Endodermal cell (in vitro differentiated cells): ENCODE results near the gene TNIK. TPM values are rescaled to one million over a fixed set of nuclear protein-coding genes. Genes with fewer than 3 reads are reported as not detected.

ENCODE experiments used
- DNase-seq: peaks from one replicate; pipeline ENCODE4 v3.0.0-alpha.2; 2017
- H3K27ac ChIP-seq: 2 replicates; pipeline ENCODE4 v1.5.1; 2013; ENCODE audit warnings: mild to moderate bottlenecking, low read depth, low read length, moderate library complexity
- H3K27me3 ChIP-seq: 2 replicates; pipeline ENCODE4 v1.6.1; 2013; ENCODE audit warnings: mild to moderate bottlenecking, low read length, moderate library complexity; ENCODE audit not compliant: insufficient read depth, control insufficient read depth, poor library complexity, severe bottlenecking
- H3K36me3 ChIP-seq: 2 replicates; pipeline ENCODE4 v1.7.0; 2013; ENCODE audit warnings: mild to moderate bottlenecking, low read length, moderate library complexity; ENCODE audit not compliant: control insufficient read depth, insufficient read depth
- H3K4me1 ChIP-seq: one replicate; pipeline ENCODE4 v1.7.0; 2013; ENCODE audit warnings: low read length; ENCODE audit not compliant: control insufficient read depth, insufficient read depth
- H3K4me3 ChIP-seq: 2 replicates; pipeline ENCODE4 v1.5.1; 2013; ENCODE audit warnings: mild to moderate bottlenecking, low read length, moderate library complexity
- H3K9ac ChIP-seq: 2 replicates; pipeline ENCODE4 v1.6.1; 2013; ENCODE audit warnings: mild to moderate bottlenecking, low read length, moderate library complexity; ENCODE audit not compliant: poor library complexity, severe bottlenecking; ENCODE audit errors: extremely low read depth
- H3K9me3 ChIP-seq: 2 replicates; pipeline ENCODE4 v1.6.1; 2013; ENCODE audit warnings: mild to moderate bottlenecking, low read length, moderate library complexity; ENCODE audit not compliant: control insufficient read depth
- H3K27ac Mint-ChIP-seq: 2 replicates; pipeline ENCODE4 v1.8.0; 2020; ENCODE audit warnings: mixed read lengths
- H3K27me3 Mint-ChIP-seq: 2 replicates; pipeline ENCODE4 v1.8.0; 2021; ENCODE audit warnings: mild to moderate bottlenecking, mixed read lengths; ENCODE audit not compliant: insufficient read depth
- H3K36me3 Mint-ChIP-seq: 2 replicates; pipeline ENCODE4 v1.8.0; 2020; ENCODE audit warnings: low read depth, mixed read lengths
- H3K4me1 Mint-ChIP-seq: 2 replicates; pipeline ENCODE4 v1.8.0; 2020; ENCODE audit warnings: mixed read lengths
- H3K4me3 Mint-ChIP-seq: 2 replicates; pipeline ENCODE4 v1.8.0; 2020; ENCODE audit warnings: mild to moderate bottlenecking, moderate library complexity, mixed read lengths
- H3K9me3 Mint-ChIP-seq: 2 replicates; pipeline ENCODE4 v1.8.0; 2020; ENCODE audit warnings: mild to moderate bottlenecking, mixed read lengths
- WGBS, 2 experiments: methylation state at CpG; one replicate each; pipeline versions ENCODE4 v1.1.5 to v1.1.7; 2013; ENCODE audit warnings: missing lambda C conversion rate in 2 of 2, mixed read lengths in 1 of 2; ENCODE audit not compliant: insufficient coverage in 1 of 2, insufficient read length in 1 of 2; 5-methylcytosine and 5-hydroxymethylcytosine counted together
- total RNA-seq, 2 donors: library from RNA; stranded (reverse); fragmentation: NEBNext Ultra II Directional in 1 of 2; extraction: Animal tissue kit (Norgen Biotek cat#: 25700) in 1 of 2; gene quantifications; 2 replicates in 1 of 2; 3 replicates in 1 of 2; pipeline ENCODE4 v1.2.1, GENCODE V29; 2021
- TF ChIP-seq, protein P1 (sequence below): fragments of 200-600 bp; sonication (generic); conservative IDR thresholded peaks from 2 replicates; pipeline ENCODE4 v1.5.0; 2021; ENCODE audit warnings: antibody characterized with exemption, mild to moderate bottlenecking

Gene TNIK
- total RNA-seq, 2 donors from 2014 or later = 12.2 to 14.9 TPM

DNA sequence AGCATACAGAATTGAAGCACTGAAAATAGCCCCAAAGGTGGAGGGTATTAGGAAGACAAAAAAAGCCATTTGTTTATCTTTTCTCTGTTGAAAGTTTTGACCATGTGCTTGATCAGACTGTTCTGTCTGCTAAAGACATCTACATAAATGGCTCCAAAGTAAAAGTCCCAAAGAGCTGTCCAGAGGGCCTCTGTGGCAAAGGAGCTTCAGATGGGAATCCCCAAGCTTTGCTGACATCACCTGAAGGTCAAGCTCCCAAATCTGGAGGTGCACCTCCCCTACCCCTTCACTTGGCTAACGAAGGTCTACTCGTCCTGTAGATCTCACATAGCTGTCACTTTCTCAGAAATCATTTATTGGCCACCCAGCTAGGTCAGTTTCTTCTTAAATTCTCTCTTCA lies 239.1 kb downstream of the TNIK start:
- Histone ChIP-seq H3K4me1 (no peaks in the 10 kb centered on the region), H3K27ac (no peak overlapping the region), H3K4me3 (no peak overlapping the region), H3K9me3 (peaks cover 5% of the 10 kb centered on the region), H3K36me3 (no peaks in the 10 kb centered on the region), H3K27me3 (no peaks in the 10 kb centered on the region), H3K9ac (no peak overlapping the region)
- H3K36me3 Mint-ChIP-seq = no peaks in the 10 kb centered on the region
- H3K4me3 Mint-ChIP-seq = no peak overlapping the region
- peaks cover 2% of the 10 kb centered on the region for H3K9me3 Mint-ChIP-seq
- H3K27me3 Mint-ChIP-seq = no peaks in the 10 kb centered on the region
- no peak for DNase-seq
- TF ChIP-seq, protein P1, sequence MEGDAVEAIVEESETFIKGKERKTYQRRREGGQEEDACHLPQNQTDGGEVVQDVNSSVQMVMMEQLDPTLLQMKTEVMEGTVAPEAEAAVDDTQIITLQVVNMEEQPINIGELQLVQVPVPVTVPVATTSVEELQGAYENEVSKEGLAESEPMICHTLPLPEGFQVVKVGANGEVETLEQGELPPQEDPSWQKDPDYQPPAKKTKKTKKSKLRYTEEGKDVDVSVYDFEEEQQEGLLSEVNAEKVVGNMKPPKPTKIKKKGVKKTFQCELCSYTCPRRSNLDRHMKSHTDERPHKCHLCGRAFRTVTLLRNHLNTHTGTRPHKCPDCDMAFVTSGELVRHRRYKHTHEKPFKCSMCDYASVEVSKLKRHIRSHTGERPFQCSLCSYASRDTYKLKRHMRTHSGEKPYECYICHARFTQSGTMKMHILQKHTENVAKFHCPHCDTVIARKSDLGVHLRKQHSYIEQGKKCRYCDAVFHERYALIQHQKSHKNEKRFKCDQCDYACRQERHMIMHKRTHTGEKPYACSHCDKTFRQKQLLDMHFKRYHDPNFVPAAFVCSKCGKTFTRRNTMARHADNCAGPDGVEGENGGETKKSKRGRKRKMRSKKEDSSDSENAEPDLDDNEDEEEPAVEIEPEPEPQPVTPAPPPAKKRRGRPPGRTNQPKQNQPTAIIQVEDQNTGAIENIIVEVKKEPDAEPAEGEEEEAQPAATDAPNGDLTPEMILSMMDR = no peak
- H3K4me1 Mint-ChIP-seq = no peaks in the 10 kb centered on the region
- H3K27ac Mint-ChIP-seq = no peak overlapping the region
- 82 to 100% methylated on average over 2 of the region's 2 CpGs for WGBS, 2 experiments

DNA sequence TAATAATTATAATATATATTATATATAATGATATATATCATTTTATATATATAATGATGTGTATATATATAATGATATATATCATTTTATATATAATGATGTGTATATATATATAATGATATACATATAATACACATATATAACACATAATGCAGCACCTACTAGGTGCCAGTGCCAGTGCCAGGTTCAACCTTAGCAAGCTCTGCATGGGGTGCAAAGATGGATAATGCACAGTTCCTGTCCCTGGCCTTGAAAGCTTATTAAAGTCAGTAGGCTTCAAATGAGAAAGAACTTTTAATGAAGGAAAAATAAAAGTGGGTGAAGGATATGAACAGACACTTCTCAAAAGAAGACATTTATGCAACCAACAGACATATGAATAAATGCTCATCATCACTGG lies 240.9 kb downstream of the TNIK start:
- peaks cover 3% of the 10 kb centered on the region for H3K4me1 Mint-ChIP-seq
- no peaks in the 10 kb centered on the region for H3K27me3 Mint-ChIP-seq
- no peaks in the 10 kb centered on the region for H3K9me3 ChIP-seq
- no peak overlapping the region for H3K27ac ChIP-seq
- no peak overlapping the region for H3K9ac ChIP-seq
- H3K4me3 Mint-ChIP-seq = no peak overlapping the region
- no peaks in the 10 kb centered on the region for H3K27me3 ChIP-seq
- TF ChIP-seq, protein P1 = no peak
- H3K36me3 ChIP-seq = no peaks in the 10 kb centered on the region
- no peak overlapping the region for H3K27ac Mint-ChIP-seq
- no peaks in the 10 kb centered on the region for H3K4me1 ChIP-seq
- H3K4me3 ChIP-seq = no peak overlapping the region
- H3K9me3 Mint-ChIP-seq = no peaks in the 10 kb centered on the region
- DNase-seq = no peak
- no peaks in the 10 kb centered on the region for H3K36me3 Mint-ChIP-seq

DNA sequence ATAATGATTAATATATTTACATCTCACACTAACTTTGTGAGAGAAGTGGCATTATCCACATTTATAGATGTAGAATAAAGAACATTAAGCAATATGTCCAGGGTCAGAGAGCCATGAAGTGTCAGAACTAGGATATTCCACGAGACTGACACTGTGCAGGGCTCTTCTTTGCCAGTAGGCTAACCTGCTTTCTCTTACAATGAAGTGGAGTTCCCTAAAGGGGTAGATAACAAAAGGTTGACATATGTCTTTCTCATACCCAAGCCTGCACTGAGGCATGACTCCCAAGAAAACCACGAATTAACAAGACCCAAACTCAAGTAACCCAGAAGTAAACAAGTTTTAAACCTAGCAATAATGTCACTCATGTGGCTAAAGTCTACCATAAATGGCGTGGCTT lies 242.1 kb downstream of the TNIK start:
- Mint-ChIP-seq H3K4me3 (no peak overlapping the region), H3K36me3 (no peaks in the 10 kb centered on the region), H3K27me3 (no peaks in the 10 kb centered on the region), H3K4me1 (peaks cover 3% of the 10 kb centered on the region), H3K27ac (no peak overlapping the region), H3K9me3 (no peaks in the 10 kb centered on the region)
- no peaks in the 10 kb centered on the region for H3K9me3 ChIP-seq
- H3K27ac ChIP-seq = no peak overlapping the region
- 89 to 93% methylated on average over 2 to 3 of the region's 3 CpGs for WGBS, 2 experiments
- no peaks in the 10 kb centered on the region for H3K36me3 ChIP-seq
- H3K27me3 ChIP-seq = no peaks in the 10 kb centered on the region
- no peaks in the 10 kb centered on the region for H3K4me1 ChIP-seq
- H3K4me3 ChIP-seq = no peak overlapping the region
- TF ChIP-seq, protein P1 = peak; percentile 43
- DNase-seq = no peak
- H3K9ac ChIP-seq = no peak overlapping the region
